ENCODE measurements around the gene FREM2.

The FREM2 gene

GRCh38 chr13:38688674-38689073, 1.8 kb downstream of the FREM2 start:
- no peak for DNase-seq

GRCh38 chr13:38690231-38690630, 3.4 kb downstream of the FREM2 start:
- no peak for DNase-seq

GRCh38 chr13:38693168-38693567, 6.3 kb downstream of the FREM2 start:
- no peak for DNase-seq

GRCh38 chr13:38693641-38694040, 6.8 kb downstream of the FREM2 start:
- no peak for DNase-seq

- no peak for DNase-seq
Measured at GRCh38 chr13:38697197-38697596, 10.3 kb downstream of the FREM2 start.

GRCh38 chr13:38697628-38698333, 10.9 kb downstream of the FREM2 start:
- DNase-seq: no peak

- no peak for DNase-seq
Measured at GRCh38 chr13:38700051-38700450, 13.2 kb downstream of the FREM2 start.

GRCh38 chr13:38702669-38703068, 15.8 kb downstream of the FREM2 start:
- DNase-seq: no peak

- DNase-seq: no peak
Measured at GRCh38 chr13:38703255-38703654, 16.4 kb downstream of the FREM2 start.

- DNase-seq: no peak
Measured at GRCh38 chr13:38705365-38705764, 18.5 kb downstream of the FREM2 start.

GRCh38 chr13:38707460-38707859, 20.6 kb downstream of the FREM2 start:
- DNase-seq: no peak

GRCh38 chr13:38713046-38713445, 26.2 kb downstream of the FREM2 start:
- no peak for DNase-seq

- DNase-seq: no peak
Measured at GRCh38 chr13:38718374-38718773, 31.5 kb downstream of the FREM2 start.

- no peak for DNase-seq
Measured at GRCh38 chr13:38730332-38730731, 43.5 kb downstream of the FREM2 start.

- no peak for DNase-seq
Measured at GRCh38 chr13:38733146-38733545, 46.3 kb downstream of the FREM2 start.

GRCh38 chr13:38735665-38736440, 49.0 kb downstream of the FREM2 start:
- no peak for DNase-seq

GRCh38 chr13:38743466-38743865, 56.6 kb downstream of the FREM2 start:
- no peak for DNase-seq

GRCh38 chr13:38752686-38753085, 65.8 kb downstream of the FREM2 start:
- no peak for DNase-seq

- DNase-seq: no peak
Measured at GRCh38 chr13:38753878-38754277, 67.0 kb downstream of the FREM2 start.

- DNase-seq: peak; percentile 83 to 88
Measured at GRCh38 chr13:38755793-38756192, 68.9 kb downstream of the FREM2 start.

- DNase-seq: no peak
Measured at GRCh38 chr13:38758277-38758676, 71.4 kb downstream of the FREM2 start.

- DNase-seq: no peak
Measured at GRCh38 chr13:38759390-38759789, 72.5 kb downstream of the FREM2 start.

- peak; percentile 47 to 49 for DNase-seq
Measured at GRCh38 chr13:38763446-38764381, 76.8 kb downstream of the FREM2 start.

All from SHP77 (cell line).